GM08714 (cell line): ENCODE measurements around the gene TNFRSF13B.
"Not testable (repeated sequence)": the region's sequence is repeated elsewhere in the genome, so short reads cannot be mapped to it uniquely, and the experiment has no call there.

ENCODE experiments used
- H3K4me3 ChIP-seq: fragments of 200-500 bp; sonication (Bioruptor generic); 2 replicates; pipeline ENCODE4 v1.5.1; 2014; ENCODE audit warnings: mild to moderate bottlenecking, low read length, inconsistent platforms
- ZNF274 ChIP-seq: IDR thresholded peaks from 2 replicates; pipeline ENCODE4 v1.6.1; 2012; ENCODE audit warnings: mild to moderate bottlenecking, low read depth, low read length

Gene TNFRSF13B

GRCh38 chr17:17008621-17009397, 36.9 kb upstream of the TNFRSF13B start:
- H3K4me3 ChIP-seq, result not testable (repeated sequence)

- H3K4me3 ChIP-seq, result not testable (repeated sequence)
These were observed 36.0 kb upstream of the TNFRSF13B start for GRCh38 chr17:17007891-17008290.

- H3K4me3 ChIP-seq, result not testable (repeated sequence)
These were observed 33.2 kb upstream of the TNFRSF13B start for GRCh38 chr17:17004997-17005614.

GRCh38 chr17:17004251-17004996, 32.5 kb upstream of the TNFRSF13B start:
- H3K4me3 ChIP-seq, result no peak overlapping the region
- no peak for TF ChIP-seq ZNF274

- not testable (repeated sequence) for H3K4me3 ChIP-seq
These were observed 31.1 kb upstream of the TNFRSF13B start for GRCh38 chr17:17002731-17003715.

- TF ChIP-seq ZNF274, result no peak
These were observed 30.1 kb upstream of the TNFRSF13B start for GRCh38 chr17:17001874-17002520.

GRCh38 chr17:17001076-17001777, 29.3 kb upstream of the TNFRSF13B start:
- H3K4me3 ChIP-seq, result no peak overlapping the region
- no peak for TF ChIP-seq ZNF274

More at GRCh38 chr17:17001874-17002520, 30.1 kb upstream of the TNFRSF13B start:
- no peak overlapping the region for H3K4me3 ChIP-seq

- TF ChIP-seq ZNF274, result no peak
- no peak overlapping the region for H3K4me3 ChIP-seq
These were observed 28.2 kb upstream of the TNFRSF13B start for GRCh38 chr17:16999931-17000625.

- H3K4me3 ChIP-seq, result no peak overlapping the region
- TF ChIP-seq ZNF274, result no peak
These were observed 25.9 kb upstream of the TNFRSF13B start for GRCh38 chr17:16997514-16998429.

- not testable (repeated sequence) for H3K4me3 ChIP-seq
These were observed 24.8 kb upstream of the TNFRSF13B start for GRCh38 chr17:16996726-16997125.

- TF ChIP-seq ZNF274, result no peak
- H3K4me3 ChIP-seq, result no peak overlapping the region
These were observed 24.0 kb upstream of the TNFRSF13B start for GRCh38 chr17:16995930-16996329.

- TF ChIP-seq ZNF274, result no peak
- no peak overlapping the region for H3K4me3 ChIP-seq
These were observed 22.7 kb upstream of the TNFRSF13B start for GRCh38 chr17:16994631-16995030.
